ENCODE data around the gene BABAM2.

GRCh38 chr2:28247290-28247689 lies 356.8 kb downstream of the BABAM2 start:
- TF ChIP-seq CTCF (IDR thresholded peaks at IDR 0.05) (no peak), POLR2A (IDR thresholded peaks at IDR 0.05) (no peak)

All from right lobe of liver (tissue), 4 donors.